HCT116 (cell line): ENCODE measurements around the gene EPHA4. TPM values are rescaled to one million over a fixed set of nuclear protein-coding genes. Genes with fewer than 3 reads are reported as not detected.

ENCODE experiments used
- ATAC-seq: fragments of 200-7000 bp; cut with Tn5 transposase; 2 replicates; pipeline ENCODE4 v1.9.1; 2020; ENCODE audit warnings: mild to moderate bottlenecking, moderate library complexity
- BruUV-seq: library from RNA; stranded (reverse); fragments of 400-500 nt; replicated peaks from 2 replicates; lab custom pipeline; 2021; lab: Mats Ljungman, UMichigan
- CTCF ChIA-PET: fragments of 300-600 bp; sonication (Branson Sonifier 250); formaldehyde crosslinking; loops from one replicate; lab custom pipeline; 2021; ENCODE audit warnings: antibody characterized with exemption; lab: Charles Lee
- POLR2A ChIA-PET: fragments of 300-600, 350-600 bp; sonication (Branson Sonifier 250); formaldehyde crosslinking; loops from one replicate; lab custom pipeline; 2021; ENCODE audit warnings: antibody characterized with exemption; lab: Charles Lee
- RAD21 ChIA-PET, 2 experiments: fragments of 300-600 bp; sonication (Branson Sonifier 250); formaldehyde crosslinking; loops; one replicate each; lab custom pipeline; 2023; ENCODE audit warnings: low total read pairs in 2 of 2; ENCODE audit not compliant: uncharacterized antibody in 2 of 2, unreplicated experiment in 2 of 2, low non-redundant PET in 1 of 2; lab: Charles Lee
- DNase-seq: peaks from one replicate; pipeline ENCODE4 v3.0.0-alpha.2; 2010; ENCODE audit warnings: low read depth, low spot score
- H2AFZ ChIP-seq: fragments of 200-600 bp; shearing (Covaris generic), sonication (generic); 2 replicates; pipeline ENCODE4 v1.6.1; 2017; ENCODE audit warnings: low read depth, mixed run types, mixed read lengths, antibody characterized with exemption, low read length; ENCODE audit not compliant: poor library complexity, severe bottlenecking
- H3K27ac ChIP-seq: 2 replicates; pipeline ENCODE4 v1.5.1; 2012; ENCODE audit warnings: low read depth, low read length
- H3K27me3 ChIP-seq: fragments of 200-600 bp; sonication (generic); 2 replicates; pipeline ENCODE4 v1.6.1; 2016; ENCODE audit warnings: mixed run types, low read length, mixed read lengths; ENCODE audit not compliant: insufficient read depth
- H3K36me3 ChIP-seq, 2 experiments: fragments of 200-500 bp in 1 of 2; fragments of 200-600 bp in 1 of 2; sonication (Bioruptor generic) in 1 of 2; sonication (generic) in 1 of 2; 2 replicates each; pipeline versions ENCODE4 v1.5.1 to v1.6.1; 2014 to 2016; ENCODE audit warnings: low read length in 2 of 2, inconsistent platforms in 1 of 2, mixed read lengths in 1 of 2, mixed run types in 1 of 2; ENCODE audit not compliant: insufficient read depth in 2 of 2, control insufficient read depth in 1 of 2
- H3K4me1 ChIP-seq, 2 experiments: fragments of 200-600 bp in 1 of 2; sonication (generic) in 1 of 2; 2 replicates each; pipeline versions ENCODE4 v1.5.1 to v1.6.1; 2012 to 2017; ENCODE audit warnings: low read length in 2 of 2, inconsistent platforms in 1 of 2, mild to moderate bottlenecking in 1 of 2, mixed read lengths in 1 of 2, mixed run types in 1 of 2, moderate library complexity in 1 of 2; ENCODE audit not compliant: insufficient read depth in 2 of 2, control insufficient read depth in 1 of 2
- H3K4me2 ChIP-seq: fragments of 200-600 bp; sonication (generic); 2 replicates; pipeline ENCODE4 v1.6.1; 2017; ENCODE audit warnings: mixed run types, low read length, mixed read lengths
- H3K4me3 ChIP-seq, 2 experiments: fragments of 200-600 bp in 1 of 2; sonication (generic) in 1 of 2; replicated peaks in 1 of 2; 2 replicates each; pipeline ENCODE4 v1.5.1; 2011 to 2016; ENCODE audit warnings: low read length in 2 of 2, control low read depth in 1 of 2, low read depth in 1 of 2, mild to moderate bottlenecking in 1 of 2, mixed read lengths in 1 of 2, mixed run types in 1 of 2
- H3K79me2 ChIP-seq: fragments of 200-600 bp; sonication (generic); 2 replicates; pipeline ENCODE4 v1.6.1; 2017; ENCODE audit warnings: mild to moderate bottlenecking, mixed run types, low read length, moderate library complexity, mixed read lengths; ENCODE audit not compliant: insufficient read depth
- H3K9ac ChIP-seq: fragments of 200-600 bp; sonication (generic); 2 replicates; pipeline ENCODE4 v1.6.1; 2016; ENCODE audit warnings: low read length, mixed read lengths
- H3K9me2 ChIP-seq: fragments of 200-600 bp; sonication (generic), shearing (Covaris generic); 2 replicates; pipeline ENCODE4 v1.6.1; 2017; ENCODE audit warnings: mixed run types, mild to moderate bottlenecking, moderate library complexity; ENCODE audit not compliant: insufficient read depth
- H3K9me3 ChIP-seq, 2 experiments: fragments of 200-500 bp in 1 of 2; fragments of 200-600 bp in 1 of 2; sonication (Bioruptor generic) in 1 of 2; sonication (generic) in 1 of 2; 2 replicates each; pipeline ENCODE4 v1.6.1; 2014 to 2017; ENCODE audit warnings: low read length in 2 of 2, mixed read lengths in 2 of 2, inconsistent platforms in 1 of 2, low read depth in 1 of 2, mild to moderate bottlenecking in 1 of 2, mixed run types in 1 of 2, moderate library complexity in 1 of 2; ENCODE audit not compliant: control insufficient read depth in 1 of 2, insufficient read depth in 1 of 2
- H4K20me1 ChIP-seq: fragments of 200-600 bp; sonication (generic), shearing (Covaris generic); 2 replicates; pipeline ENCODE4 v1.6.1; 2017; ENCODE audit warnings: mixed run types, mild to moderate bottlenecking, moderate library complexity; ENCODE audit not compliant: insufficient read depth
- CBX3 ChIP-seq: IDR thresholded peaks from 2 replicates; pipeline ENCODE4 v1.6.1; 2012; ENCODE audit warnings: low read depth
- EGR1 ChIP-seq: IDR thresholded peaks from 2 replicates; pipeline ENCODE4 v1.6.1; 2012; ENCODE audit warnings: low read depth
- EZH2 ChIP-seq: fragments of 200-600 bp; sonication (generic); IDR thresholded peaks from 2 replicates; pipeline ENCODE4 v1.6.1; 2017; ENCODE audit warnings: antibody characterized with exemption, mixed run types
- EZH2phosphoT487 ChIP-seq: fragments of 200-600 bp; IDR thresholded peaks from 2 replicates; pipeline ENCODE4 v1.6.1; 2018; ENCODE audit warnings: antibody characterized with exemption, borderline replicate concordance
- FOSL1 ChIP-seq: IDR thresholded peaks from 2 replicates; pipeline ENCODE4 v1.6.1; 2012; ENCODE audit warnings: low read depth
- JUND ChIP-seq: IDR thresholded peaks from 2 replicates; pipeline ENCODE4 v1.6.1; 2012
- POLR2A ChIP-seq: IDR thresholded peaks from 2 replicates; pipeline ENCODE4 v1.7.0; 2011; ENCODE audit warnings: borderline replicate concordance; ENCODE audit not compliant: insufficient read depth, insufficient read length; ENCODE audit errors: extremely low read depth
- POLR2AphosphoS5 ChIP-seq: IDR thresholded peaks from 2 replicates; pipeline ENCODE4 v1.6.1; 2011; ENCODE audit warnings: mild to moderate bottlenecking, low read depth, low read length, moderate library complexity
- RAD21 ChIP-seq: IDR thresholded peaks from 2 replicates; pipeline ENCODE4 v1.6.1; 2012; ENCODE audit warnings: low read depth, mild to moderate bottlenecking
- REST ChIP-seq: IDR thresholded peaks from 2 replicates; pipeline ENCODE4 v1.6.1; 2012; ENCODE audit warnings: low read depth
- SIN3A ChIP-seq: IDR thresholded peaks from 2 replicates; pipeline ENCODE4 v1.6.1; 2012; ENCODE audit warnings: low read depth
- SP1 ChIP-seq: IDR thresholded peaks from 2 replicates; pipeline ENCODE4 v1.6.1; 2012; ENCODE audit warnings: low read depth
- SRF ChIP-seq: IDR thresholded peaks from 2 replicates; pipeline ENCODE4 v1.6.1; 2012; ENCODE audit warnings: low read depth
- TCF7L2 ChIP-seq: IDR thresholded peaks from 2 replicates; pipeline ENCODE4 v1.7.0; 2011; ENCODE audit warnings: borderline replicate concordance, inconsistent platforms; ENCODE audit not compliant: insufficient read depth, insufficient read length; ENCODE audit errors: extremely low read depth
- ZFX ChIP-seq: fragments of 450-650 bp; IDR thresholded peaks from 2 replicates; pipeline ENCODE4 v1.6.1; 2017
- ZNF274 ChIP-seq: fragments of 200-500 bp; sonication (Bioruptor generic); IDR thresholded peaks from 2 replicates; pipeline ENCODE4 v1.6.1; 2014; ENCODE audit warnings: mild to moderate bottlenecking, low read depth, low read length, inconsistent platforms
- intact Hi-C: fragments of 100-400 bp; cut with micrococcal nuclease; formaldehyde crosslinking; loops from 2 replicates; pipeline ENCODE4 v1.10.0; 2022
- total RNA-seq: library from RNA; stranded (reverse); gene quantifications from one replicate; pipeline ENCODE4 v1.2.1, GENCODE V29; 2021; ENCODE audit not compliant: unreplicated experiment
- TF ChIP-seq, protein P1 (sequence below): IDR thresholded peaks from 2 replicates; pipeline ENCODE4 v1.6.1; 2011; ENCODE audit warnings: mild to moderate bottlenecking, low read length, moderate library complexity; ENCODE audit not compliant: insufficient replicate concordance; ENCODE audit errors: extremely low read depth
- TF ChIP-seq, protein P2 (sequence below): IDR thresholded peaks from 2 replicates; pipeline ENCODE4 v1.6.1; 2012
- TF ChIP-seq, protein P3 (sequence below): IDR thresholded peaks from 2 replicates; pipeline ENCODE4 v1.6.1; 2012

EPHA4 gene
- total RNA-seq, 1 experiment from 2014 or later: 3.5 TPM

DNA sequence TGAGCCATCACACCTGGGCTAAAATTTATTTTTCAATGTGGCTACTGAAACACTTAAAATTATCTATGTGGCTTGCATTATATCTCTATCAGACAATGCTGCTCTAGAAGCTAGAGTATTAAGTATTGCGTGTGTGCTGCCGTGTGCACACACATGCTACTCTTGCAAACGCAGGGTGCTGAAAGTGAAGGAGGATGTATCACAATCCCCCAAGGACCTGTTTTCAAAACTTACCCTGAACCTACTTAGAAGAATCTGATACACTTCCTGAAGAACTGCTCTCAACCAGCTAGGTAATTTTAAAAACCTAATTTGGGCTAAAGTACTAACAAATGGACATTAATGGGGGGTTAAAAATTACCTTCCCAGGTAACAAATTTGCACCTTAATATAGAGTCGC lies 66.5 kb downstream of the EPHA4 start:
- Histone ChIP-seq H3K4me2 (no peak overlapping the region), H3K4me3 (no peak overlapping the region), H3K27ac (no peak overlapping the region), H3K9ac (no peak overlapping the region), H3K9me2 (no peaks in the 10 kb centered on the region; the same call in 1 of the 2 replicates), H4K20me1 (no peaks in the 10 kb centered on the region), H3K27me3 (no peaks in the 10 kb centered on the region; the same call in 1 of the 2 replicates), H2AFZ (no peak overlapping the region), H3K9me3 (no peaks in the 10 kb centered on the region), H3K79me2 (no peaks in the 10 kb centered on the region), H3K4me1 (peaks cover 0 to 10% of the 10 kb centered on the region in 2 experiments; a peak in 1 of 4 replicates), H3K36me3 (no peaks in the 10 kb centered on the region)
- ATAC-seq (no peak), DNase-seq (no peak)
- TF ChIP-seq EZH2 (no peak), EZH2phosphoT487 (no peak), CBX3 (no peak), REST (no peak), TCF7L2 (no peak), JUND (no peak), SIN3A (no peak), SP1 (no peak), SRF (no peak), ZNF274 (no peak), RAD21 (no peak), POLR2AphosphoS5 (no peak), ZFX (no peak), EGR1 (no peak), POLR2A (no peak), FOSL1 (no peak)
- TF ChIP-seq, protein P1, sequence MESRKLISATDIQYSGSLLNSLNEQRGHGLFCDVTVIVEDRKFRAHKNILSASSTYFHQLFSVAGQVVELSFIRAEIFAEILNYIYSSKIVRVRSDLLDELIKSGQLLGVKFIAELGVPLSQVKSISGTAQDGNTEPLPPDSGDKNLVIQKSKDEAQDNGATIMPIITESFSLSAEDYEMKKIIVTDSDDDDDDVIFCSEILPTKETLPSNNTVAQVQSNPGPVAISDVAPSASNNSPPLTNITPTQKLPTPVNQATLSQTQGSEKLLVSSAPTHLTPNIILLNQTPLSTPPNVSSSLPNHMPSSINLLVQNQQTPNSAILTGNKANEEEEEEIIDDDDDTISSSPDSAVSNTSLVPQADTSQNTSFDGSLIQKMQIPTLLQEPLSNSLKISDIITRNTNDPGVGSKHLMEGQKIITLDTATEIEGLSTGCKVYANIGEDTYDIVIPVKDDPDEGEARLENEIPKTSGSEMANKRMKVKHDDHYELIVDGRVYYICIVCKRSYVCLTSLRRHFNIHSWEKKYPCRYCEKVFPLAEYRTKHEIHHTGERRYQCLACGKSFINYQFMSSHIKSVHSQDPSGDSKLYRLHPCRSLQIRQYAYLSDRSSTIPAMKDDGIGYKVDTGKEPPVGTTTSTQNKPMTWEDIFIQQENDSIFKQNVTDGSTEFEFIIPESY: no peak
- TF ChIP-seq, protein P2, sequence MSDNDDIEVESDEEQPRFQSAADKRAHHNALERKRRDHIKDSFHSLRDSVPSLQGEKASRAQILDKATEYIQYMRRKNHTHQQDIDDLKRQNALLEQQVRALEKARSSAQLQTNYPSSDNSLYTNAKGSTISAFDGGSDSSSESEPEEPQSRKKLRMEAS: no peak
- TF ChIP-seq, protein P3, sequence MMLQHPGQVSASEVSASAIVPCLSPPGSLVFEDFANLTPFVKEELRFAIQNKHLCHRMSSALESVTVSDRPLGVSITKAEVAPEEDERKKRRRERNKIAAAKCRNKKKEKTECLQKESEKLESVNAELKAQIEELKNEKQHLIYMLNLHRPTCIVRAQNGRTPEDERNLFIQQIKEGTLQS: no peak
- intact Hi-C loops: no loop called here
- BruUV-seq: no TSS peak
- POLR2A ChIA-PET: no interaction called here
- CTCF ChIA-PET: no interaction called here
- RAD21 ChIA-PET: no interaction called here
